ENCODE measurements around the gene UQCC3. TPM values are rescaled to one million over a fixed set of nuclear protein-coding genes. Genes with fewer than 3 reads are reported as not detected.
"Not testable (repeated sequence)": the region's sequence is repeated elsewhere in the genome, so short reads cannot be mapped to it uniquely, and the experiment has no call there.

The UQCC3 gene
- total and polyA plus RNA-seq, 12 donors = 3.9 to 23.0 (median 5.7) TPM

DNA sequence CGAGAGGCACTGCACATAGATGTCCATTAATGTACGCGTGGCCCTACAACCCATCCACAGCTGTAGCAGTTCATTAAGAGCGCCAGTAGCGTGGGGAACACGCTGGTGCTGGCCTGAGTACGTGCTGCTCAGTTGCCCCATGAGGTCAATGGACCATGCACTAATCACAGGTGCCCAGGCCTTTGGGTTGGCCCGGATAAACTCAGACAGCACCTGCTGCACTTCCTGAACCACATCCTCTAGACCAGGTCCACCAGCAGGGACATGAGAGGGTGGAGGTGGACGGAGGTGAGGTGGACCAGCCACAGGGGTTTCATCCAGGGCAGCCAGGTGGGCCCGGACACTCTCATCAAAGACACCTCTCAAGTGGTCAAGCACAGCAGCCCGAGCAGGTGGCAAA, 22.0 kb upstream of the UQCC3 start:
- intact Hi-C loops (cut with DNase I) = no loop called here
- Histone ChIP-seq H3K27ac (no peak overlapping the region), H3K36me3 (peaks cover 0 to 38% (median 17%) of the 10 kb centered on the region in 9 donors), H3K27me3 (no peaks in the 10 kb centered on the region), H3K9me3 (no peaks in the 10 kb centered on the region), H3K4me3 (no peak overlapping the region), H3K4me1 (peaks cover 12 to 43% (median 37%) of the 10 kb centered on the region in 9 donors)
- DNase-seq (no peak), ATAC-seq (no peak)
- 93 to 94% methylated on average over 11 of the region's 11 CpGs for WGBS, 2 donors
- TF ChIP-seq, protein P1, sequence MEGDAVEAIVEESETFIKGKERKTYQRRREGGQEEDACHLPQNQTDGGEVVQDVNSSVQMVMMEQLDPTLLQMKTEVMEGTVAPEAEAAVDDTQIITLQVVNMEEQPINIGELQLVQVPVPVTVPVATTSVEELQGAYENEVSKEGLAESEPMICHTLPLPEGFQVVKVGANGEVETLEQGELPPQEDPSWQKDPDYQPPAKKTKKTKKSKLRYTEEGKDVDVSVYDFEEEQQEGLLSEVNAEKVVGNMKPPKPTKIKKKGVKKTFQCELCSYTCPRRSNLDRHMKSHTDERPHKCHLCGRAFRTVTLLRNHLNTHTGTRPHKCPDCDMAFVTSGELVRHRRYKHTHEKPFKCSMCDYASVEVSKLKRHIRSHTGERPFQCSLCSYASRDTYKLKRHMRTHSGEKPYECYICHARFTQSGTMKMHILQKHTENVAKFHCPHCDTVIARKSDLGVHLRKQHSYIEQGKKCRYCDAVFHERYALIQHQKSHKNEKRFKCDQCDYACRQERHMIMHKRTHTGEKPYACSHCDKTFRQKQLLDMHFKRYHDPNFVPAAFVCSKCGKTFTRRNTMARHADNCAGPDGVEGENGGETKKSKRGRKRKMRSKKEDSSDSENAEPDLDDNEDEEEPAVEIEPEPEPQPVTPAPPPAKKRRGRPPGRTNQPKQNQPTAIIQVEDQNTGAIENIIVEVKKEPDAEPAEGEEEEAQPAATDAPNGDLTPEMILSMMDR (IDR thresholded peaks at IDR 0.05) = no peak

DNA sequence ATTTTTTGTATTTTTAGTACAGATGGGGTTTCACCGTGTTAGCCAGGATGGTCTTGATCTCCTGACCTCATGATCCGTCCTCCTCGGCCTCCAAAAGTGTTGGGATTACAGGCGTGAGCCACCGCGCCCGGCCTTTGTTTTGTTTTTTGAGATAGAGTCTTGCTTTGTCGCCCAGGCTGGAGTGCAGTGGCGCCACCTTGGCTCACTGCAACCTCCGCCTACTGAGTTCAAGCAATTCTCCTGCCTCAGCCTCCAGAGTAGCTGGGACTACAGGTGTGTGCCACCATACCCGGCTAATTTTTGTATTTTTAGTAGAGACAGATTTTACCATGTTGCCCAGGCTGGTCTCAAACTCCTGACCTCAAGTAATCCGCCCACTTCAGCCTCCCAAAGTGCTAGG, 21.2 kb upstream of the UQCC3 start:
- intact Hi-C loops (cut with DNase I) = loop anchor here in 1 of 10 donors (5.0 kb wide), 1 partner anchor 38 kb away; the partner anchor contains the start of genes EML3 and ROM1
- not testable (repeated sequence) for H3K9me3 ChIP-seq, DNase-seq, H3K27ac ChIP-seq, H3K27me3 ChIP-seq, ATAC-seq, H3K4me3 ChIP-seq
- WGBS, 2 donors = 94 to 95% methylated on average over 12 of the region's 12 CpGs
- H3K4me1 ChIP-seq = peaks cover 8 to 35% (median 29%) of the 10 kb centered on the region in 9 donors
- peaks cover 0 to 36% (median 17%) of the 10 kb centered on the region in 9 donors for H3K36me3 ChIP-seq

DNA sequence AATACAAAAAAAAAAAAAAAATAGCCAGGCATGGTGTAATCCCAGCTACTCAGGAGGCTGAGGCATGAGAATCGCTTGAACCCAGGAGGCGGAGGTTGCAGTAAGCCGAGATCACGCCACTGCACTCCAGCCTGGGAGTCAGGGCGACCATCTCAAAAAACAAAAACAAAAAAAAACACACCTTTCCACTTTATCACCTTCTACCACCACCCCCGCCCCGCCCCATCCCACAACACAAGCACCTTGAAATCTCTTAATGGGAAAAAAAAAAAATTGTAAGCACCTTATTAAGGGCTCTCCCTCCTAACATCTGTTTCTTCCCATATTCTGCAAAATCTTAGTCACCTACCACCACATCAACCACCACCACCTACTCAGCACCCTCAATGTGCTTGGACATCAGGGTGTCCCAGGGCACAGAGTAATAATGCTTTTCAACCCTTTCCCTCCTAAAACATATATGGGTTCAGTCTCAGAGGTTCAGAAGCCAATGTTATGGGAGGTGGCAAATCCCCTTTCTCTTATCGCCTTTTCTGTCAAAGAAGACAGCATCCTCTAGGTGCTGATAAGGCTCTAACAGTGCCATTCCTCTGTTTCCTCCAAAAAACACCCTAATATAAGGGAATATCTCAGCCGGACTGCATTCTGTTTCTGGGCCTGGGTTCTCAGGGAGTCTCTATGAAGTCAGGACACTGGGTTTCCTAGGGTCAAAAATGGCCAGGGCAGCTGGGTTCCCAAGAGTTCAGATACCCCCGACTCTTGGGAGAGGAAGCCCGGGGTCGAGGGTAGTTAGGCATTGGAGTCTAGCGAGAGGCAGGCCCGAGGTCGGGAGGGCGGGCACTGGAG, 19.1 kb upstream of the UQCC3 start:
- Histone ChIP-seq H3K27ac (peak overlapping the region; percentile 80 to 98 (median 93)), H3K36me3 (peaks cover 0 to 33% (median 16%) of the 10 kb centered on the region in 9 donors), H3K4me1 (peaks cover 0 to 21% (median 16%) of the 10 kb centered on the region in 9 donors), H3K27me3 (no peaks in the 10 kb centered on the region), H3K9me3 (no peaks in the 10 kb centered on the region), H3K4me3 (peak overlapping the region; percentile 70 to 100 (median 90))
- intact Hi-C loops (cut with DNase I) = loop anchor here in 1 of 10 donors (5.0 kb wide), 1 partner anchor 40 kb away; the partner anchor contains the start of genes EML3 and ROM1
- ATAC-seq (peak in 2 of 8 donors; percentile 3 to 9), DNase-seq (no peak)
- TF ChIP-seq, protein P1 (IDR thresholded peaks at IDR 0.05) = no peak
- 37 to 40% methylated on average over 16 of the region's 16 CpGs for WGBS, 2 donors

DNA sequence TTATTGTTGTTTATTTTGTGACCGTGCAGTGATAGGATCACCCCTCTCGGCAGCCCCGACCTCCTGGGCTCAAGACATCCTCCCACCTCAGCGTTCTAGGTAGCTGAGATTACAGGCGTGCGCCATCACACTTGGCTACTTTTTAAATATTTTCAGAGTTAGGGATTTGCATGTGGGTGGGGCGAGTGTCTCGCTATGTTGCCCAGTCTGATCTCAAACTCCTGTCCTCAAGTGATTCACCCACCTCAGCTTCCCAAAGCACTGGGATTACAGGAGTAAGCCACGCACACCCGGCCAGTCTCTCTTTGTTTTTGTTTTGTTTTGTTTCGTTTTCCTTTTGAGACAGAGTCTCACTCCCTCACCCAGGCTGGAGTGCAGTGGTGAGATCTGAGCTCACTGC, 17.2 kb upstream of the UQCC3 start:
- DNase-seq = no peak

More for the DNA sequence above, 17.2 kb upstream of the UQCC3 start:
- Histone ChIP-seq H3K36me3 (peaks cover 0 to 14% (median 5%) of the 10 kb centered on the region in 9 donors), H3K4me3 (no peak overlapping the region), H3K9me3 (no peaks in the 10 kb centered on the region), H3K27ac (no peak overlapping the region), H3K27me3 (no peaks in the 10 kb centered on the region), H3K4me1 (peaks cover 0 to 19% (median 15%) of the 10 kb centered on the region in 9 donors)
- TF ChIP-seq, protein P1 (IDR thresholded peaks at IDR 0.05) = no peak
- 87% methylated on average over 11 of the region's 11 CpGs for WGBS, 2 donors
- ATAC-seq = no peak
- intact Hi-C loops (cut with DNase I) = loop anchor here in 1 of 10 donors (5.0 kb wide), 1 partner anchor 42 kb away; the partner anchor contains the start of genes EML3 and ROM1

Measured in heart right ventricle (tissue), 16 donors.